ENCODE data around the gene TCEANC2. TPM values are rescaled to one million over a fixed set of nuclear protein-coding genes. Genes with fewer than 3 reads are reported as not detected.

TCEANC2 gene
- total RNA-seq, 1 experiment from 2014 or later: 1.9 TPM

- no peak for DNase-seq
- Mint-ChIP-seq H3K36me3 (ENCODE audit: insufficient read depth, unreplicated experiment) (no peaks in the 10 kb centered on the region), H3K4me3 (ENCODE audit: unreplicated experiment) (no peak overlapping the region), H3K27ac (ENCODE audit: unreplicated experiment) (no peak overlapping the region), H3K27me3 (ENCODE audit: insufficient read depth, unreplicated experiment) (no peaks in the 10 kb centered on the region), H3K9me3 (ENCODE audit: unreplicated experiment) (no peaks in the 10 kb centered on the region), H3K4me1 (ENCODE audit: low read depth, unreplicated experiment) (no peaks in the 10 kb centered on the region)
- Histone ChIP-seq H3K27me3 (replicated peaks; ENCODE audit: control insufficient read depth, insufficient read depth, low read length) (no peaks in the 10 kb centered on the region), H3K9me3 (no peaks in the 10 kb centered on the region), H3K4me3 (ENCODE audit: low read depth, low read length) (no peak overlapping the region), H3K36me3 (ENCODE audit: control insufficient read depth, insufficient read depth, low read length) (no peaks in the 10 kb centered on the region), H3K4me1 (peaks cover 4% of the 10 kb centered on the region; the same call in 1 of the 2 replicates)
- BruUV-seq (replicated peaks): no TSS peak
- ChIA-PET POLR2A (no interaction called here), CTCF (no interaction called here)
- no peak for TF ChIP-seq CTCF (IDR thresholded peaks at IDR 0.05; ENCODE audit: insufficient read depth in 1 of 2, low read depth in 1 of 2, low read length in 1 of 2, severe bottlenecking in 1 of 2, unreplicated experiment in 1 of 2)
- intact Hi-C loops (cut with micrococcal nuclease; ENCODE audit: unreplicated experiment): no loop called here
Measured at GRCh38 chr1:54117815-54118563, 64.6 kb downstream of the TCEANC2 start.

- H3K4me3 Mint-ChIP-seq (ENCODE audit: unreplicated experiment): no peak overlapping the region
- no peaks in the 10 kb centered on the region for H3K27me3 Mint-ChIP-seq (ENCODE audit: insufficient read depth, unreplicated experiment)
- no peaks in the 10 kb centered on the region for H3K27me3 ChIP-seq (replicated peaks; ENCODE audit: control insufficient read depth, insufficient read depth, low read length)
- H3K4me3 ChIP-seq (ENCODE audit: low read depth, low read length): no peak overlapping the region
- intact Hi-C loops (cut with micrococcal nuclease; ENCODE audit: unreplicated experiment): no loop called here
- H3K4me1 Mint-ChIP-seq (ENCODE audit: low read depth, unreplicated experiment): no peaks in the 10 kb centered on the region
- no peak for DNase-seq
- no peaks in the 10 kb centered on the region for H3K36me3 ChIP-seq (ENCODE audit: control insufficient read depth, insufficient read depth, low read length)
- TF ChIP-seq CTCF (IDR thresholded peaks at IDR 0.05; ENCODE audit: insufficient read depth in 1 of 2, low read depth in 1 of 2, low read length in 1 of 2, severe bottlenecking in 1 of 2, unreplicated experiment in 1 of 2): no peak
- no TSS peak for BruUV-seq (replicated peaks)
- H3K9me3 ChIP-seq: no peaks in the 10 kb centered on the region
- CTCF ChIA-PET: no interaction called here
- H3K27ac Mint-ChIP-seq (ENCODE audit: unreplicated experiment): no peak overlapping the region
- H3K36me3 Mint-ChIP-seq (ENCODE audit: insufficient read depth, unreplicated experiment): no peaks in the 10 kb centered on the region
- peaks cover 4% of the 10 kb centered on the region; the same call in 1 of the 2 replicates for H3K4me1 ChIP-seq
- POLR2A ChIA-PET: no interaction called here
- no peaks in the 10 kb centered on the region for H3K9me3 Mint-ChIP-seq (ENCODE audit: unreplicated experiment)
Measured at GRCh38 chr1:54118704-54119103, 65.3 kb downstream of the TCEANC2 start.

GRCh38 chr1:54120018-54120697 is 66.8 kb downstream of the TCEANC2 start:
- intact Hi-C loops (cut with micrococcal nuclease; ENCODE audit: unreplicated experiment): loop anchor here (5.0 to 10.0 kb wide), 2 partner anchors 92 to 285 kb away; partner anchors contain the start of gene SSBP3
- ChIA-PET CTCF (interaction anchor here (0.6 kb wide), 1 partner anchor 45 kb away, joined by 5 read pairs; no protein-coding TSS in a partner anchor), POLR2A (no interaction called here)

More at GRCh38 chr1:54120018-54120697, 66.8 kb downstream of the TCEANC2 start:
- Histone ChIP-seq H3K9me3 (no peaks in the 10 kb centered on the region), H3K4me1 (peaks cover 4% of the 10 kb centered on the region; the same call in 1 of the 2 replicates), H3K4me3 (ENCODE audit: low read depth, low read length) (no peak overlapping the region), H3K27me3 (replicated peaks; ENCODE audit: control insufficient read depth, insufficient read depth, low read length) (no peaks in the 10 kb centered on the region), H3K36me3 (ENCODE audit: control insufficient read depth, insufficient read depth, low read length) (no peaks in the 10 kb centered on the region)
- no peak for DNase-seq
- Mint-ChIP-seq H3K4me1 (ENCODE audit: low read depth, unreplicated experiment) (no peaks in the 10 kb centered on the region), H3K36me3 (ENCODE audit: insufficient read depth, unreplicated experiment) (no peaks in the 10 kb centered on the region), H3K27ac (ENCODE audit: unreplicated experiment) (no peak overlapping the region), H3K27me3 (ENCODE audit: insufficient read depth, unreplicated experiment) (no peaks in the 10 kb centered on the region), H3K9me3 (ENCODE audit: unreplicated experiment) (no peaks in the 10 kb centered on the region), H3K4me3 (ENCODE audit: unreplicated experiment) (no peak overlapping the region)
- BruUV-seq (replicated peaks): no TSS peak
- TF ChIP-seq CTCF (IDR thresholded peaks at IDR 0.05; ENCODE audit: insufficient read depth in 1 of 2, low read depth in 1 of 2, low read length in 1 of 2, severe bottlenecking in 1 of 2, unreplicated experiment in 1 of 2): no peak

Measured in Caco-2 (cell line).